HG03025 (cell line): ENCODE results near the gene RPL27.

ENCODE experiments used
- ATAC-seq: cut with Tn5 transposase; IDR thresholded peaks from one replicate; pipeline ENCODE4 v1.9.1; 2021; ENCODE audit warnings: mild to moderate bottlenecking, moderate library complexity; ENCODE audit not compliant: unreplicated experiment, low FRiP score

RPL27 gene

GRCh38 chr17:43020030-43020621 lies 21.9 kb downstream of the RPL27 start:
- no peak for ATAC-seq

GRCh38 chr17:43020789-43021740 lies 22.8 kb downstream of the RPL27 start:
- no peak for ATAC-seq

- ATAC-seq, result no peak
Observed at GRCh38 chr17:43021741-43022512, 23.7 kb downstream of the RPL27 start, which contains the start of gene VAT1. TSS of gene VAT1 (minus strand) at chr17:43022385. CDS start at chr17:43022322, 63 bp downstream.

- no peak for ATAC-seq
Observed at GRCh38 chr17:43024407-43025289, 26.4 kb downstream of the RPL27 start, which contains the start of gene RND2. TSS of gene RND2 (plus strand) at chr17:43025231. CDS start at chr17:43025348, 117 bp downstream.

- no peak for ATAC-seq
Observed at GRCh38 chr17:43025290-43025657, 27.1 kb downstream of the RPL27 start.

- no peak for ATAC-seq
Observed at GRCh38 chr17:43025766-43026537, 27.7 kb downstream of the RPL27 start.

GRCh38 chr17:43026595-43026994 lies 28.4 kb downstream of the RPL27 start:
- ATAC-seq, result no peak

- no peak for ATAC-seq
Observed at GRCh38 chr17:43027091-43028032, 29.1 kb downstream of the RPL27 start.

- ATAC-seq, result no peak
Observed at GRCh38 chr17:43028221-43028861, 30.1 kb downstream of the RPL27 start.

- no peak for ATAC-seq
Observed at GRCh38 chr17:43030137-43030767, 32.0 kb downstream of the RPL27 start.

GRCh38 chr17:43031666-43032065 lies 33.4 kb downstream of the RPL27 start:
- ATAC-seq, result no peak

- no peak for ATAC-seq
Observed at GRCh38 chr17:43033948-43034881, 36.0 kb downstream of the RPL27 start.

- ATAC-seq, result no peak
Observed at GRCh38 chr17:43034894-43035293, 36.7 kb downstream of the RPL27 start.

- no peak for ATAC-seq
Observed at GRCh38 chr17:43039646-43040045, 41.4 kb downstream of the RPL27 start.

GRCh38 chr17:43040655-43041054 lies 42.4 kb downstream of the RPL27 start:
- no peak for ATAC-seq

GRCh38 chr17:43042025-43042628 lies 43.9 kb downstream of the RPL27 start:
- no peak for ATAC-seq
